Right lobe of liver (tissue), 6 donors: ENCODE measurements around the gene ITGA8. TPM values are rescaled to one million over a fixed set of nuclear protein-coding genes. Genes with fewer than 3 reads are reported as not detected.

Experiments used
- ATAC-seq, 4 donors: fragments of 200-7000 bp; cut with Tn5 transposase; one replicate each; pipeline ENCODE4 v1.9.1; 2020; ENCODE audit warnings: mild to moderate bottlenecking in 4 of 4, moderate library complexity in 4 of 4
- DNase-seq, 3 donors: peaks; one replicate each; pipeline ENCODE4 v3.0.0-alpha.2; 2020
- H3K27ac ChIP-seq, 3 donors: fragments of 200-600 bp; one replicate each; pipeline ENCODE4 v1.8.0; 2022
- H3K27me3 ChIP-seq, 2 donors: fragments of 200-600 bp; one replicate each; pipeline ENCODE4 v1.8.0; 2022
- H3K36me3 ChIP-seq, 4 donors: fragments of 200-600 bp; sonication (generic) in 1 of 4; one replicate each; pipeline versions ENCODE4 v1.5.1 to v1.8.0; 2017 to 2022; ENCODE audit warnings: control low read depth in 1 of 4
- H3K4me1 ChIP-seq, 4 donors: fragments of 200-600 bp; sonication (generic) in 1 of 4; one replicate each; pipeline versions ENCODE4 v1.5.1 to v1.8.0; 2017 to 2022; ENCODE audit warnings: control low read depth in 1 of 4
- H3K4me3 ChIP-seq, 3 donors: fragments of 200-600 bp; one replicate each; pipeline ENCODE4 v1.8.0; 2022
- H3K9me3 ChIP-seq, 4 donors: fragments of 200-600 bp; sonication (generic) in 1 of 4; one replicate each; pipeline versions ENCODE4 v1.5.1 to v1.8.0; 2017 to 2022; ENCODE audit warnings: control low read depth in 1 of 4
- POLR2A ChIP-seq: fragments of 450-650 bp; IDR thresholded peaks from one replicate; pipeline ENCODE4 v1.6.1; 2017; ENCODE audit warnings: antibody characterized with exemption, mild to moderate bottlenecking
- WGBS: methylation state at CpG from one replicate; pipeline ENCODE4 v1.1.6; 2018; ENCODE audit warnings: low coverage, low lambda C conversion rate; ENCODE audit not compliant: insufficient coverage; ENCODE audit errors: missing lambda C conversion rate; 5-methylcytosine and 5-hydroxymethylcytosine counted together
- intact Hi-C, 2 donors: fragments of 100-400 bp; cut with DNase I; formaldehyde crosslinking; loops; one replicate each; pipeline versions ENCODE4 v1.11.2 to v1.14.1; 2022
- total RNA-seq, 6 experiments: library from RNA; depleted of rRNA in 2 of 6; stranded (reverse); fragments of >200 nt in 2 of 6; fragmentation: NEBNext Ultra II Directional in 3 of 6; extraction: Animal tissue kit (Norgen Biotek cat#: 25700) in 3 of 6; gene quantifications; one replicate each; pipeline versions ENCODE4 v1.1.0 to v1.2.4, GENCODE V29; 2016 to 2023
- TF ChIP-seq, protein P1 (sequence below), 4 donors: fragments of 200-600 bp in 3 of 4; fragments of 450-650 bp in 1 of 4; IDR thresholded peaks; one replicate each; pipeline versions ENCODE4 v1.5.1 to v1.8.0; 2016 to 2022; ENCODE audit warnings: antibody characterized with exemption in 4 of 4, mild to moderate bottlenecking in 2 of 4
- donor health status: DM: no; HTN: yes; CAD: no.
- donor health status: DM: no; HTN: no; CAD: no.
- donor health status: DM: no; HTN: no; CAD: no.
- donor health status: DM: no; HTN: yes; CAD: no.
- donor health status: DM: no; HTN: yes; CAD: no.

ITGA8 gene
- total RNA-seq, 6 experiments from 2014 or later, result 0.18 to 0.80 (median 0.36) TPM

GRCh38 chr10:15720635-15721287 lies 1.0 kb upstream of the ITGA8 start:
- Histone ChIP-seq H3K4me3 (no peak overlapping the region), H3K27ac (no peak overlapping the region), H3K36me3 (no peaks in the 10 kb centered on the region), H3K9me3 (no peaks in the 10 kb centered on the region), H3K27me3 (peaks cover 0 to 10% of the 10 kb centered on the region in 2 donors), H3K4me1 (no peaks in the 10 kb centered on the region)
- WGBS, result 62% methylated on average over 13 of the region's 13 CpGs
- TF ChIP-seq, protein P1, sequence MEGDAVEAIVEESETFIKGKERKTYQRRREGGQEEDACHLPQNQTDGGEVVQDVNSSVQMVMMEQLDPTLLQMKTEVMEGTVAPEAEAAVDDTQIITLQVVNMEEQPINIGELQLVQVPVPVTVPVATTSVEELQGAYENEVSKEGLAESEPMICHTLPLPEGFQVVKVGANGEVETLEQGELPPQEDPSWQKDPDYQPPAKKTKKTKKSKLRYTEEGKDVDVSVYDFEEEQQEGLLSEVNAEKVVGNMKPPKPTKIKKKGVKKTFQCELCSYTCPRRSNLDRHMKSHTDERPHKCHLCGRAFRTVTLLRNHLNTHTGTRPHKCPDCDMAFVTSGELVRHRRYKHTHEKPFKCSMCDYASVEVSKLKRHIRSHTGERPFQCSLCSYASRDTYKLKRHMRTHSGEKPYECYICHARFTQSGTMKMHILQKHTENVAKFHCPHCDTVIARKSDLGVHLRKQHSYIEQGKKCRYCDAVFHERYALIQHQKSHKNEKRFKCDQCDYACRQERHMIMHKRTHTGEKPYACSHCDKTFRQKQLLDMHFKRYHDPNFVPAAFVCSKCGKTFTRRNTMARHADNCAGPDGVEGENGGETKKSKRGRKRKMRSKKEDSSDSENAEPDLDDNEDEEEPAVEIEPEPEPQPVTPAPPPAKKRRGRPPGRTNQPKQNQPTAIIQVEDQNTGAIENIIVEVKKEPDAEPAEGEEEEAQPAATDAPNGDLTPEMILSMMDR (IDR thresholded peaks at IDR 0.05), result no peak
- no peak for TF ChIP-seq POLR2A
- DNase-seq (no peak), ATAC-seq (no peak)
- intact Hi-C loops, result loop anchor here (5.0 to 10.0 kb wide), 2 partner anchors 286 to 288 kb away; no protein-coding TSS in a partner anchor

GRCh38 chr10:15719049-15719898 lies 448 bp downstream of the ITGA8 start:
- WGBS, result 1% methylated on average over 23 of the region's 67 CpGs
- Histone ChIP-seq H3K36me3 (no peaks in the 10 kb centered on the region), H3K27me3 (peaks cover 0 to 10% of the 10 kb centered on the region in 2 donors), H3K4me1 (no peaks in the 10 kb centered on the region), H3K27ac (no peak overlapping the region), H3K9me3 (no peaks in the 10 kb centered on the region), H3K4me3 (peak overlapping the region; percentile 25 to 41 (median 30))
- ATAC-seq, result peak in 3 of 4 donors; percentile 49 to 59 (median 54)
- DNase-seq, result peak in 1 of 3 donors; percentile 19
- intact Hi-C loops, result no loop called here
- TF ChIP-seq POLR2A, result no peak
- TF ChIP-seq, protein P1 (IDR thresholded peaks at IDR 0.05), result no peak

DNA sequence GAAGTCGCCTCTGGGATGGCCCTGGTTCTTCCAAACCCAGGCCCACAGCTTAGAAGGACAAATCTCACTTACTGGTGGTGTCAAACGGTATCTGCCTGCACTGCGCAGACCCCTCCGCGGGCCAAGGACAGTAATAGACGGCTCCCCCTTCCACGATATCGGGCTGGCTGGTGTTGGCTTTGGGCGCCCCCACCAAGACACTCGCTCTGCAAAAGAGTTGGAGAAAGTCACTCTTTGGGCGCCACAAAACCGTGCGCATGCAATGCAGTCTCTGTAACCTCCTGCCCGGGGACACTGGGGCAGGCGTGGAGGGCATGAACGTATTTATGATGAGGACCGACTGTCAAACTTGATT lies 1.1 kb downstream of the ITGA8 start:
- 8% methylated on average over 5 of the region's 17 CpGs for WGBS
- no peak for DNase-seq
- Histone ChIP-seq H3K4me3 (no peak overlapping the region), H3K36me3 (no peaks in the 10 kb centered on the region), H3K4me1 (no peaks in the 10 kb centered on the region), H3K9me3 (no peaks in the 10 kb centered on the region), H3K27ac (no peak overlapping the region), H3K27me3 (peaks cover 0 to 10% of the 10 kb centered on the region in 2 donors)
- intact Hi-C loops, result no loop called here
- no peak for TF ChIP-seq POLR2A
- TF ChIP-seq, protein P1 (IDR thresholded peaks at IDR 0.05), result no peak
- peak in 1 of 4 donors; percentile 8 for ATAC-seq

DNA sequence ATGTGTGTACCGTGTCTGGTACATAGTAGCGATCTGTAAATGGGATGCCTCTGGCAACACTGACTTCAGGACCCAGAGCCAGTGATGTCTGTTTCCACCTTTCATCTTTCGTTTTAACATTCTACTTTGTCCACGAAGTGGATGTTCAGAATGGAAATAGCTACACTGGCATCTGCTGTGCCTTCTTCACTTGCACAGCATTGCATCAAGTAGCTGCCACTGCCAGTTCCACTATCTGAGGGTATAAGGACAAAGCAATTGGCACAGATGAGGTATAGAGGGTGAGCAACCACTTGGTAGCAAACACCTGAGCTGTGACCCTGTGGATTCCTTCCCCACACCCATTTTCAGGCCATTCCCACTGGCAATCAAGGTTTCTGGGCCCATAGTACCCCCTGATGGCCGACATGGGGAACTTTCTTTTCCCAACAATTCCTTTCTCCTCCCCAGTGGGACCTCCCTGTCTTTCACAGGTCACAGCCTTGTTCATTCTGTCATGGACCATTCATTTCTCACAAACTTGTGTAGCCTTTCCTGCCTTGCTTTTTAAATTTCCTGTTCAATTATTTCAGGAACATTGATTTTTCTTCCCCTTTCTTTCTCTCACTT lies 4.0 kb downstream of the ITGA8 start:
- TF ChIP-seq, protein P1 (IDR thresholded peaks at IDR 0.05), result peak; percentile 19 to 42 (median 30)
- TF ChIP-seq POLR2A, result no peak
- DNase-seq (no peak), ATAC-seq (peak in 3 of 4 donors; percentile 36 to 62 (median 52))
- H3K27me3 ChIP-seq, result peaks cover 0 to 10% of the 10 kb centered on the region in 2 donors
- H3K27ac ChIP-seq, result no peak overlapping the region
- intact Hi-C loops, result no loop called here
- H3K9me3 ChIP-seq, result no peaks in the 10 kb centered on the region
- H3K4me3 ChIP-seq, result no peak overlapping the region
- no peaks in the 10 kb centered on the region for H3K36me3 ChIP-seq
- H3K4me1 ChIP-seq, result no peaks in the 10 kb centered on the region
- 45% methylated on average over 5 of the region's 5 CpGs for WGBS
